ENCODE results near the gene SLC26A8.
"Not testable (repeated sequence)": the region's sequence is repeated elsewhere in the genome, so short reads cannot be mapped to it uniquely, and the experiment has no call there.

The SLC26A8 gene

GRCh38 chr6:36050947-36051710 lies 26.7 kb upstream of the SLC26A8 start:
- DNase-seq, result no peak

DNA sequence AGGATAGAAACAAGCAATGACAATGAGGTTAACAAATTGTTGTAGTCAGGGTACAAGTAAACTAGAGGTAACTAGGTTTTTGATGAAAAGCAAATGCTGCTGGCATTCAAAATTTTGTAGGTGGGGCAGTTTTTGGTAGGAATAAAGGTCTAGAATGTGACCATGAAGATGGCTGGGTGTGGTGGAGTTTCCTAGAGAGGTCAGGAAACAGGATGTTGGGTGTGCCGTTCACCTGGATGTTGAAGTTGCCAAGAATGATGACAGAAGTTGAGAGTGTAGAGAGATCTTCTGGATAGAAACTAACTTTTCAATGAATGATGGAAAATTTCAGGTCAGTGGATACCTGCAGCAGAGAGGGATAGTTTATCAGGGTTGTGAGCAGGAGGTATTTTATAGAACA lies 25.9 kb upstream of the SLC26A8 start:
- no peak for DNase-seq

- no peak for DNase-seq
These were observed 25.1 kb upstream of the SLC26A8 start for GRCh38 chr6:36049582-36049981.

GRCh38 chr6:36042618-36043260 lies 18.3 kb upstream of the SLC26A8 start:
- DNase-seq, result no peak

DNA sequence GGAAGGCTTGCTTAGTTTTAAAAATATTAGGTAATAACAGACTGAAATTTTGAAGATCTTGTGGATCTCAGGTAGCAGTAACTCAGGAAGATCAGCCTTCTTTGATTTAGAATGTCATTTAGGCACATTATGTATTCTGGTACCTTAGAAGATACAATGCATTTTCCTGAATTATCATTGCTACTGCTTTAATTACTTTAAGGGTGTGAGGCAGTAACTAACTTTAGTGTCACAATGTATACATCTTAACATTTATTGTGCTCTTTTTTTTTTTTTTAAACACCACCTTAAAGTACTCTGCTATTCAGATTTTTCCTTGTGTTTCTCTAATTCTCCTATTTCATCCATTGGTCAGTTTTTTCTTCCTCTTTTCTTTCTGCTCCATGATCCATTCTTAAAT lies 16.5 kb upstream of the SLC26A8 start:
- DNase-seq, result no peak

- no peak for DNase-seq
These were observed 14.7 kb upstream of the SLC26A8 start for GRCh38 chr6:36039112-36039511.

- DNase-seq, result no peak
These were observed 13.9 kb upstream of the SLC26A8 start for GRCh38 chr6:36038120-36038876.

DNA sequence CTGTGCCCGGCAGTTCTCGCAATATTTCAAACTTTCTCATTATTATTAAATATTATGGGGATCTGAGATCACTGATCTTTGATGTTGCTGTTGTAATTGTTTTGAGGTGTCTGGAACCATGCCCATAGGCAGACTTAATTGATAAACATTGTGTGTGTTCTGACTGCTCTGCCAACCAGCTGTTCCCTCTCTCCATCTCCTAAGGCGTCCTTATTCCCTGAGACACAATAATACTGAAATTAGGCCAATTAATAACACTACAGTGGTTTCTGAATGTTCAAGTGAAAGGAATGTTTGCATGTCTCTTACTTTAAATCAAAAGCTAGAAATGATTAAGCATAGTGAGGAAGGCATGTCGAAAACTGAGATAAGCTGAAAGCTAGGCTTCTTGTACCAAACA lies 10.8 kb upstream of the SLC26A8 start:
- DNase-seq, result peak; percentile 81

DNA sequence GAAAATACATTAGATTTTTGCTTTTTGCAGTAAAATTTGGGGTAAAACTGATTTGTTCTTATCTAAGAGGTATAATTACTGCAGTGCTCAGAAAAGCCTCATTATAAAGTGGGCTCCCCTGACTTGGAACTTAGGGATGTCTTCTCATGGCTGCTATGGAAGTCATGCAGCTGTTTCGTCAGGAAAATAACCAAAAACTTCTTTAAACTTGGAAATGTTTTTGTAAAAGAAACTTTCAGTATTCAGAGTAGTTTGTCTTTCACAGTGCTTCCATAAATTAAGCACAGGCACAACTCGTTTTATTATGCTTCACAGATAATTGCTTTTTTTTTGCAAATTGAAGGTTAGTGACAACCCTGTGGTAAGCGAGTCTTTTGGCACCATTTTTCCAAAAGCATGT lies 10.0 kb upstream of the SLC26A8 start:
- no peak for DNase-seq

GRCh38 chr6:36033935-36034334 lies 9.5 kb upstream of the SLC26A8 start:
- no peak for DNase-seq

GRCh38 chr6:36033144-36033543 lies 8.7 kb upstream of the SLC26A8 start:
- DNase-seq, result not testable (repeated sequence)

GRCh38 chr6:36032261-36032660 lies 7.8 kb upstream of the SLC26A8 start:
- no peak for DNase-seq

DNA sequence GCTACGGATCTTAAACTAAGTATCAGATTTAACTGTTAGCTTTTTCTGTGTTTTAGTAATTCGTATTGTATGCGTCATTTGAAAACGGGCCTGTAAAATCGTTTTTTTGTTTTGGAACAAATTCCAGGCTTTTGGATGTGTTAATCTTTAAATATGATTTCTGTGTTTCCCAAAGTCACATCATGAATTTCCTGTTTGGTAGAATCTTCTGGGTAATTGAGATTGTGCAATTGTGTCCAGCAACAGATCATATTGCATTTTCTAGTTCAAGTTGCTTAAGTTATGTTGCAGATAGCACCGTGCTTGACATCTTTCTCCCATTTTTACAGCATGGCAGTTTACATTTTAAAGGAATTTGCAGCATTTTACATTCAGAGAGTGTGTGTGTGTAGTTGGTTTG lies 5.0 kb upstream of the SLC26A8 start:
- DNase-seq, result peak; percentile 9

- peak; percentile 51 for DNase-seq
These were observed 4.5 kb upstream of the SLC26A8 start for GRCh38 chr6:36028877-36029324.

DNA sequence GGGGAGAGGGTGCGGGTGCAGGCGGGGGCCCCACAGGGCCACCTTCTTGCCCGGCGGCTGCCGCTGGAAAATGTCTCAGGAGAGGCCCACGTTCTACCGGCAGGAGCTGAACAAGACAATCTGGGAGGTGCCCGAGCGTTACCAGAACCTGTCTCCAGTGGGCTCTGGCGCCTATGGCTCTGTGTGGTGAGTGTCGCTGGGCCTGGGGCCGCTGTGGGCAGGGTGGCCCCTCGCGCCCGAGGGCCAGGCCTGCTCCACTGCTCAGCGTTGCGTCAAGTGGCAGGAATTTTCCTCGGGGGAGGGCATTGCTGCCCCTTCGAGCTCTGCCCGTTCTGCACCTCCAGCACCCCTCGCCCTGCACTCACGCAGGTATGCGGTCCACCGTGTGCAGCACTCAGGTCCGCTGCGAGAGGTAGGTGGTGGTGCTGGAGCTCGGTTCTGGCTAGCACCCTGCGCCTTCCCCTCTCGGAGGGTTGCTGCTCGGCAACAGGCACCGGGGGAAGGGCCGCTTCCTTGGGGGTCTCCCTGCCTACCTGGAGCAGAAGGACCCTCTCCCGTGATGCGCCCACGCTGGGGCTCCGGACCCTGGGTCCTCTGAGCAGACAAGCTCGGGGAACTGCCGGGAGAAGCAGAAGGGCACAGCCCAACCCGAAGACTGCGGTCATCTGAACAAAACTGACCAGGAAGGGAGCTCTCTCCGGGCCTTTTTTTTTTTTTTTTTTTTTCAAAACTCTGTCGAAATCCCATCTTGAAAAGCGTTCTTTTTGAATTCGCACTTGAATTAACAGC lies 3.8 kb upstream of the SLC26A8 start:
- DNase-seq, result peak; percentile 50

DNA sequence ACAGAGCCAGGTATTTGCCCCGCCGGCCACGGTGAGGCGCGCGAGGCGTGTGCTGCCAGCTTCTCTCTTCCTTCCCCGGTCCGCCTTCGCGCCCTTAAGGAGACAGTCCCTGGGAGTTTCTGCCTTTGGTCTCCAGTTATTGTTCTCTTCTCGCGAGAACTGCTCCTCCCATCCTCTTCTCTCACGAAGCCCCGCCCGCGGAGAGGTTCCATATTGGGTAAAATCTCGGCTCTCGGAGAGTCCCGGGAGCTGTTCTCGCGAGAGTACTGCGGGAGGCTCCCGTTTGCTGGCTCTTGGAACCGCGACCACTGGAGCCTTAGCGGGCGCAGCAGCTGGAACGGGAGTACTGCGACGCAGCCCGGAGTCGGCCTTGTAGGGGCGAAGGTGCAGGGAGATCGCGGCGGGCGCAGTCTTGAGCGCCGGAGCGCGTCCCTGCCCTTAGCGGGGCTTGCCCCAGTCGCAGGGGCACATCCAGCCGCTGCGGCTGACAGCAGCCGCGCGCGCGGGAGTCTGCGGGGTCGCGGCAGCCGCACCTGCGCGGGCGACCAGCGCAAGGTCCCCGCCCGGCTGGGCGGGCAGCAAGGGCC lies 3.2 kb upstream of the SLC26A8 start, which contains the start of gene MAPK14:
Gene MAPK14 (plus strand): TSS at position 308 of the 587 bp plus-strand sequence. CDS start 350 bp downstream, outside the sequence.
- DNase-seq, result peak; percentile 99

GRCh38 chr6:36025932-36026327 lies 1.5 kb upstream of the SLC26A8 start:
- no peak for DNase-seq

GRCh38 chr6:36025260-36025931 lies 955 bp upstream of the SLC26A8 start:
- DNase-seq, result no peak

DNA sequence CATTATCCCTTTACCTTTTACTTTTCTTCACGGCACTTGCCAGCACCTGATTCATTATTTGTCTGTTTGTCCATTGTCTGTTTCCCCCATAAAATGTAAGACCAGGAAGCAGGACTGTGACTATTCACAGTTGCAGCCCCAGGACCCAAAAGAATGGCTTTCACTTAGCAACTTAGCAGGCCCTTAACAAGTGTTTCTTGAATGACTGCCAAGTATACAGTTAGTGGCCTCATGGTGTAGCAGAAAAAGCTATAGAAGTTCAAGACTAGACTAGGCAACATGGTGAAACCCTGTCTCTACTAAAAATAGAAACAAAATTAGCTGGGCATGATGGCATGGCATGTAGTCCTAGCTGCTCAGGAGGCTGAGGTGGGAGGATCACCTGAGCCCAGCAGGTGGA lies 4.3 kb downstream of the SLC26A8 start:
- DNase-seq, result no peak

DNA sequence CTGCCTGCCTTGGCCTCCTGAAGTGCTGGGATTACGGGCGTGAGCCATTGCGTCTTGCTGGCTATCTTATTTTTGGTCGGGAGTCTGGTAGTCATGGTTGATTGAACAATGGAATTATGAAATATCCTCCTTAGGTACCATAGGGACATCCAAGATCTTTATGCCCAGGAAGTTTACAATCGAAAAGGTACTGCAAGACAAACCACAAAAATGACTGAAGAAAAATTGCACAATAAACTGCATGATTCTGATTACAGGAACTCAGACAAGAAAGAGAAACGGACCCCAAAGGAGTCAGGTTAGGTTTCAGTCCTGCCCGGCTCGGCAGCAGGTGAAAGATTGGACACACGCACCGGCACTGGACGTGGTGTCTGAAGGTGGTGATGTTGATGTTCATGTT lies 5.3 kb downstream of the SLC26A8 start:
- no peak for DNase-seq

DNA sequence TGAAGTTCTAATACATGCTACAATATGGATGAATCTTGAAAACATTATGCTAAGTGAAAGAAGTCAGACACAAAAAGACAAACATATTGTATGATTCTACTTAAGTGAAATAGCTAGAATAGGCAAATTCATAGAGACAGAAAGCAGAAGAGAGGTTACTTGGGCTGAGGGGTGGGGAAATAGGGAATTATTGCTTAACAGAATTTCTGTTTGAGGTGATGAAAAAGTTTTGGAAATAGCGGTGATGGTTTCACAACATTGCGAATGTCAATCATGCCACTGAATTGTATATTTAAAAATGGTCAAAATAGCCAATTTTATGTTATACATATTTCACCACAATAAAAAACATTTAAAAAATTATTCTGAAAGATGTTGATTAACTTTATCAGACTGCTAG lies 6.1 kb downstream of the SLC26A8 start:
- DNase-seq, result no peak

- DNase-seq, result no peak
These were observed 8.8 kb downstream of the SLC26A8 start for GRCh38 chr6:36015666-36016065.

All from NCI-H2171 treated with DMSO at 0.1 percent for 48 hours (cell line).